Measurements from ENCODE around the gene COMMD6.

The COMMD6 gene

DNA sequence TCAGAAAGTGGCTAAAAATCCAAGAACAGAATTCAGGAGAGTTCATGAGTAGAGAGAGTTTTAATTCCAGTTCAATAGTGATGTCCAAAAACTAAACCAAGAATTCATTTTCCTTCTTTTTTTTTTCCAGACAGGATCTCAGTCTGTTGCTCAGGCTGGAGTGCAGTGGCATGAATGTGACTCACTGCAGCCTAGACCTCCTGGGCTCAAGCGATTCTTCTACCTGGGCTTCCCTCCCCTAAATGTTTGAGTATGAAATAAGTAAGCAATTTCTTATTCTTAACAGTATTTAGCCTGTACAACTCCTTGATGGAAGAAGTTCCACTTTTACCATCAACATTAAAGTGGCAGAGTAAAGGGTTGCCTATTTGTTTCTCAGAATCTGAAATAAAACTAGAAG lies 3.8 kb downstream of the COMMD6 start:
- DNase-seq (ENCODE audit: low spot score) = no peak
- TF ChIP-seq, protein P1, sequence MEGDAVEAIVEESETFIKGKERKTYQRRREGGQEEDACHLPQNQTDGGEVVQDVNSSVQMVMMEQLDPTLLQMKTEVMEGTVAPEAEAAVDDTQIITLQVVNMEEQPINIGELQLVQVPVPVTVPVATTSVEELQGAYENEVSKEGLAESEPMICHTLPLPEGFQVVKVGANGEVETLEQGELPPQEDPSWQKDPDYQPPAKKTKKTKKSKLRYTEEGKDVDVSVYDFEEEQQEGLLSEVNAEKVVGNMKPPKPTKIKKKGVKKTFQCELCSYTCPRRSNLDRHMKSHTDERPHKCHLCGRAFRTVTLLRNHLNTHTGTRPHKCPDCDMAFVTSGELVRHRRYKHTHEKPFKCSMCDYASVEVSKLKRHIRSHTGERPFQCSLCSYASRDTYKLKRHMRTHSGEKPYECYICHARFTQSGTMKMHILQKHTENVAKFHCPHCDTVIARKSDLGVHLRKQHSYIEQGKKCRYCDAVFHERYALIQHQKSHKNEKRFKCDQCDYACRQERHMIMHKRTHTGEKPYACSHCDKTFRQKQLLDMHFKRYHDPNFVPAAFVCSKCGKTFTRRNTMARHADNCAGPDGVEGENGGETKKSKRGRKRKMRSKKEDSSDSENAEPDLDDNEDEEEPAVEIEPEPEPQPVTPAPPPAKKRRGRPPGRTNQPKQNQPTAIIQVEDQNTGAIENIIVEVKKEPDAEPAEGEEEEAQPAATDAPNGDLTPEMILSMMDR (IDR thresholded peaks at IDR 0.05; ENCODE audit: extremely low read depth, insufficient read depth, missing control alignments) = no peak
- in situ Hi-C loops (cut with MboI; ENCODE audit: low pct_unique_long_range_greater_than_20kb, low sequenced_read_pairs, unreplicated experiment) = no loop called here

DNA sequence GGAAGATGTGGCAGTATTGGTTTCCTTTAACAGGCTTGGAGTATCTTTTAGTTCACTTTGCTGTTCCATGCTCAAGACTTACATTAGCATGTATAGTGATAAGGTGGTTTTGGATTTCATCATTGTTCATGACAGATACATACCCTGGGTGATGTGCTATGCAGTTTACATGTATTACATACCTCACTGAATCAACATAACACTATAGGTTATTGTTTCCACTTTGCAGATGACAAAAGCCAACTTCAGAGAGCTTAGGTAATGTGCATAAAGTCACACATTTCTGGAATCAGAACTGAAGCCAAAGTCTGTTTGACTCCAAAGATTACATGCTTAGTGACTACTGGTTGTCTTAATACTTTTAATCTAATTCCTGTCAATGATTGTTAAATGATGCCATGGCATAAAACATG lies 7.1 kb downstream of the COMMD6 start:
- TF ChIP-seq, protein P1 (IDR thresholded peaks at IDR 0.05; ENCODE audit: extremely low read depth, insufficient read depth, missing control alignments) = no peak
- DNase-seq (ENCODE audit: low spot score) = no peak
- in situ Hi-C loops (cut with MboI; ENCODE audit: low pct_unique_long_range_greater_than_20kb, low sequenced_read_pairs, unreplicated experiment) = no loop called here

DNA sequence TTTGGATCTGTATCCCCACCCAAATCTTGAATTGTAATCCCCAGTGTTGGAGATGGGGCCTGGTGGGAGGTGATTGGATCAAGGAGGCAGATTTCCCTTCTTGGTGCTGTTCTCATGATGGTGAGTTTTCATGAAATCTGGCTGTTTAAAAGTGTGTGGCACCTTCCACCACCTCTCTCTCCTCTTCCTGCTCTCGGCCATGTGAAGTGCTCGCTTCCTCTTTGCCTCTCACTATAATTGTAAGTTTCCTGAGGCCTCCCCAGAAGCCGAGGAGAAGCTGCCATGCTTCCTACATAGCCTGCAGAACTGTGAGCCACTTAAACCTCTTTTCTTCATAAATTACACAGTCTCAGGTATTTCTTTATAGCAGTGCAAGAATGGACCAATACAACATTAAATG lies 15.7 kb downstream of the COMMD6 start:
- no peak for DNase-seq (ENCODE audit: low spot score)
- in situ Hi-C loops (cut with MboI; ENCODE audit: low pct_unique_long_range_greater_than_20kb, low sequenced_read_pairs, unreplicated experiment) = no loop called here
- TF ChIP-seq, protein P1 (IDR thresholded peaks at IDR 0.05; ENCODE audit: extremely low read depth, insufficient read depth, missing control alignments) = no peak

DNA sequence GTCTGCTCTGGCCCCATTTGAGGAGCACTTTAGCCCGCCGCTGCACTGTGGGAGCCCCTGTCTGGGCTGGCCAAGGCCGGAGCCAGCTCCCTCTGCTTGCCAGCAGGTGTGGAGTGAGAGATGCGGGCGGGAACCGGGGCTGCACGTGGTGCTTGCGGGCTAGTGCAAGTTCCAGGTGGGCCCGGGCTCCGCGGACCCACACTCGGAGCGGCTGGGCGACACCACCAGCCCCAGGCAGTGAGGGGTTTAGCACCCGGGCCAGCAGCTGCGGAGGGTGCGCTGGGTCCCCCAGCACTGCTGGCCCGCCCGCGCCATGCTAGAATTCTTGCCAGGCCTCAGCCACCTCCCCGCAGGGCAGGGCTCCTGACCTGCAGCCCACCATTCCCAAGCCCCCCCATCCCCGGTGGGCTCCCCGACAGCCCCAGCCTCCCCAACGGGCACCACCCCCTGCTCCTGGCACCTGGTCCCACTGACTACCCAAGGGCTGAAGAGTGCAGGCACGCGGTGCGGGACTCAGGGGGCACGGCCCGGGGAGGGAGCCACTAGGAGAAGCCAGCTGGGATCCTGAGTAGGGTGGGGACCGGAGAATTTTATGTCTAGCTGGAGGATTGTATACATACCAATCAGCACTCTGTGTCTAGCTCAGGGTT lies 19.1 kb downstream of the COMMD6 start:
- DNase-seq (ENCODE audit: low spot score) = no peak
- TF ChIP-seq, protein P1 (IDR thresholded peaks at IDR 0.05; ENCODE audit: extremely low read depth, insufficient read depth, missing control alignments) = no peak
- in situ Hi-C loops (cut with MboI; ENCODE audit: low pct_unique_long_range_greater_than_20kb, low sequenced_read_pairs, unreplicated experiment) = no loop called here

DNA sequence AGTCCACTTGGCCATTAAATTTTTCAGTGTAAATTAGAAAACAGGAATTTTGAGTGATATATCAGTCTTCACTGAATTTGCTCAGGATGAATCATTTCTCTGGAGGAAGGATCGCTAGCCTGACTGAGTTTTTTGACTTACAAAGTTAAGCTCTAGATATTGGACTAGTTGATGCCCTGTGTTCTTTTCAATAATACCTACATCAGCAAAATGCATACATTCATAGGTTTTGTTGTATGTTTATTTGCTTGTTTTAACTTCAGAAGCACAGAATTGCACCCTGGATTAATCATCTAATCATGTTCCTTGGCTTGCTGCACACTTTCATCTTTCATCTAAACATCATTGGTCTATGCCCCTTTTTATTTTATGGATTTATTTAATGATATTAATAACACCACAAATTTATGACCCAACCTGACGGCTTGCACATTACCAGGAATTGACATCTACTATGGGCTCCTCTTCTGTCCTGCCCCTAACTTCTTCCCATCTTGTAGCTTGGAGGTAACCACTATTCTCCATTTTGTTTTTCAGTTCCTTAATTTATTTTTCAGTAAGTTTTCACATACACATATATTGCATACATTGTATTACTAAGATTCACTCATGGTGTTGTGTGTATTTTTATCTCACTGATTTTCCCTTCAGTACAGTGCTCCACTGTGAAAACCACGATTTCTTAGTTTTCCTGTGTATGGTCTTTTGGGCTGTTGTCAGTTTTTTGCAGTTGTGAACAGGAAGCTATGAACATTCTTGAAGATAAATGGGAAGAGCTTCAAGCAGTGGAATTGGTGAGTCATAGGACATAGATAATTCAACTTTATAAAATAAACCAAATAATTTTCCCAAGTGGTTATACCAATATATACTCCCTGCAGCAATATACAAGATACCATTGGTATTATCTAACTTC lies 23.3 kb downstream of the COMMD6 start:
- TF ChIP-seq, protein P1 (IDR thresholded peaks at IDR 0.05; ENCODE audit: extremely low read depth, insufficient read depth, missing control alignments) = no peak
- DNase-seq (ENCODE audit: low spot score) = no peak
- in situ Hi-C loops (cut with MboI; ENCODE audit: low pct_unique_long_range_greater_than_20kb, low sequenced_read_pairs, unreplicated experiment) = no loop called here

DNA sequence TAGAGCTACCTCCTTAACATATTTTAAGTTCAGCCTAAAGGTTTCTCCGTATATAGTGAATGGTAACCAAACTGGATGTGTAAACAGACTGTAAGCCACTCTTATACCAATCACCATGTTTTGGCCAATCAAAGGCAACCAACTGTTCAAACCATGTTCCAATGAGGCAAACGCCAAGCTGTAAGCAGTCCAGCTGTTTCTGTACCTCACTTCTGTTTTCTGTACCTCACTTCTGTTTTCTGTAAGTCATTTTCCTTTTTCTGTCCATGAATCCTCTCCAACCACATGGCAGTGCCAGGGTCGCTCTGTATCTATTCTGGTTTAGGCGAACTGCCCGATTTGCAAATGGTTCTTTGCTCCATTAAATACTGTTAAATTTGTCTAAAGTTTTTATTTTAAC lies 24.4 kb downstream of the COMMD6 start:
- TF ChIP-seq, protein P1 (IDR thresholded peaks at IDR 0.05; ENCODE audit: extremely low read depth, insufficient read depth, missing control alignments) = no peak
- in situ Hi-C loops (cut with MboI; ENCODE audit: low pct_unique_long_range_greater_than_20kb, low sequenced_read_pairs, unreplicated experiment) = no loop called here
- no peak for DNase-seq (ENCODE audit: low spot score)

All from GM13977 (cell line).